ENCODE data around the gene KIAA0825.

Gene KIAA0825

GRCh38 chr5:94632024-94632423, 13.6 kb upstream of the KIAA0825 start:
- no peak overlapping the region for H3K27ac ChIP-seq (ENCODE audit: low read depth, low read length)
- H3K4me1 ChIP-seq (ENCODE audit: control insufficient read depth in 5 of 5, insufficient read depth in 5 of 5, low read length in 5 of 5): no peaks in the 10 kb centered on the region
- peaks cover 0 to 4% (median 0%) of the 10 kb centered on the region in 5 donors for H3K9me3 ChIP-seq (ENCODE audit: control insufficient read depth in 5 of 5, low read length in 5 of 5)
- H3K27me3 ChIP-seq (ENCODE audit: control insufficient read depth in 5 of 5, insufficient read depth in 4 of 5, low read length in 5 of 5): no peaks in the 10 kb centered on the region
- H3K9ac ChIP-seq (ENCODE audit: low read length in 5 of 5): no peak overlapping the region
- no peak overlapping the region for H3K4me3 ChIP-seq (ENCODE audit: low read depth in 1 of 5, low read length in 5 of 5)
- H3K36me3 ChIP-seq (ENCODE audit: control insufficient read depth in 5 of 5, insufficient read depth in 5 of 5, low read length in 5 of 5): peaks cover 3 to 30% (median 9%) of the 10 kb centered on the region in 5 donors

GRCh38 chr5:94627191-94627590, 8.8 kb upstream of the KIAA0825 start:
- Histone ChIP-seq H3K4me3 (ENCODE audit: low read depth in 1 of 5, low read length in 5 of 5) (no peak overlapping the region), H3K9ac (ENCODE audit: low read length in 5 of 5) (no peak overlapping the region), H3K9me3 (ENCODE audit: control insufficient read depth in 5 of 5, low read length in 5 of 5) (no peaks in the 10 kb centered on the region), H3K27me3 (ENCODE audit: control insufficient read depth in 5 of 5, insufficient read depth in 4 of 5, low read length in 5 of 5) (no peaks in the 10 kb centered on the region), H3K4me1 (ENCODE audit: control insufficient read depth in 5 of 5, insufficient read depth in 5 of 5, low read length in 5 of 5) (peaks cover 0 to 2% (median 0%) of the 10 kb centered on the region in 5 donors), H3K27ac (ENCODE audit: low read depth, low read length) (no peak overlapping the region), H3K36me3 (ENCODE audit: control insufficient read depth in 5 of 5, insufficient read depth in 5 of 5, low read length in 5 of 5) (peaks cover 3 to 17% (median 9%) of the 10 kb centered on the region in 5 donors)

GRCh38 chr5:94623877-94624276, 5.5 kb upstream of the KIAA0825 start:
- Histone ChIP-seq H3K9me3 (ENCODE audit: control insufficient read depth in 5 of 5, low read length in 5 of 5) (no peaks in the 10 kb centered on the region), H3K9ac (ENCODE audit: low read length in 5 of 5) (peak overlapping the region in 1 of 5 donors; percentile 21), H3K27me3 (ENCODE audit: control insufficient read depth in 5 of 5, insufficient read depth in 4 of 5, low read length in 5 of 5) (no peaks in the 10 kb centered on the region), H3K4me3 (ENCODE audit: low read depth in 1 of 5, low read length in 5 of 5) (no peak overlapping the region), H3K27ac (ENCODE audit: low read depth, low read length) (no peak overlapping the region), H3K4me1 (ENCODE audit: control insufficient read depth in 5 of 5, insufficient read depth in 5 of 5, low read length in 5 of 5) (peaks cover 0 to 10% (median 8%) of the 10 kb centered on the region in 5 donors), H3K36me3 (ENCODE audit: control insufficient read depth in 5 of 5, insufficient read depth in 5 of 5, low read length in 5 of 5) (peaks cover 0 to 2% (median 0%) of the 10 kb centered on the region in 5 donors)

GRCh38 chr5:94623011-94623410, 4.6 kb upstream of the KIAA0825 start:
- H3K27me3 ChIP-seq (ENCODE audit: control insufficient read depth in 5 of 5, insufficient read depth in 4 of 5, low read length in 5 of 5): no peaks in the 10 kb centered on the region
- no peaks in the 10 kb centered on the region for H3K36me3 ChIP-seq (ENCODE audit: control insufficient read depth in 5 of 5, insufficient read depth in 5 of 5, low read length in 5 of 5)
- no peak overlapping the region for H3K27ac ChIP-seq (ENCODE audit: low read depth, low read length)
- no peaks in the 10 kb centered on the region for H3K9me3 ChIP-seq (ENCODE audit: control insufficient read depth in 5 of 5, low read length in 5 of 5)
- H3K4me3 ChIP-seq (ENCODE audit: low read depth in 1 of 5, low read length in 5 of 5): no peak overlapping the region
- no peak overlapping the region for H3K9ac ChIP-seq (ENCODE audit: low read length in 5 of 5)
- H3K4me1 ChIP-seq (ENCODE audit: control insufficient read depth in 5 of 5, insufficient read depth in 5 of 5, low read length in 5 of 5): peaks cover 0 to 12% (median 8%) of the 10 kb centered on the region in 5 donors

GRCh38 chr5:94621763-94622162, 3.4 kb upstream of the KIAA0825 start:
- no peaks in the 10 kb centered on the region for H3K27me3 ChIP-seq (ENCODE audit: control insufficient read depth in 5 of 5, insufficient read depth in 4 of 5, low read length in 5 of 5)
- H3K4me3 ChIP-seq (ENCODE audit: low read depth in 1 of 5, low read length in 5 of 5): no peak overlapping the region
- H3K4me1 ChIP-seq (ENCODE audit: control insufficient read depth in 5 of 5, insufficient read depth in 5 of 5, low read length in 5 of 5): peaks cover 0 to 19% (median 16%) of the 10 kb centered on the region in 5 donors
- H3K36me3 ChIP-seq (ENCODE audit: control insufficient read depth in 5 of 5, insufficient read depth in 5 of 5, low read length in 5 of 5): no peaks in the 10 kb centered on the region
- H3K9ac ChIP-seq (ENCODE audit: low read length in 5 of 5): no peak overlapping the region
- H3K27ac ChIP-seq (ENCODE audit: low read depth, low read length): no peak overlapping the region
- H3K9me3 ChIP-seq (ENCODE audit: control insufficient read depth in 5 of 5, low read length in 5 of 5): no peaks in the 10 kb centered on the region

GRCh38 chr5:94620256-94620655, 1.9 kb upstream of the KIAA0825 start:
- H3K9ac ChIP-seq (ENCODE audit: low read length in 5 of 5): no peak overlapping the region
- H3K27me3 ChIP-seq (ENCODE audit: control insufficient read depth in 5 of 5, insufficient read depth in 4 of 5, low read length in 5 of 5): no peaks in the 10 kb centered on the region
- H3K27ac ChIP-seq (ENCODE audit: low read depth, low read length): no peak overlapping the region
- H3K9me3 ChIP-seq (ENCODE audit: control insufficient read depth in 5 of 5, low read length in 5 of 5): no peaks in the 10 kb centered on the region
- H3K4me1 ChIP-seq (ENCODE audit: control insufficient read depth in 5 of 5, insufficient read depth in 5 of 5, low read length in 5 of 5): peaks cover 0 to 19% (median 16%) of the 10 kb centered on the region in 5 donors
- no peak overlapping the region for H3K4me3 ChIP-seq (ENCODE audit: low read depth in 1 of 5, low read length in 5 of 5)
- no peaks in the 10 kb centered on the region for H3K36me3 ChIP-seq (ENCODE audit: control insufficient read depth in 5 of 5, insufficient read depth in 5 of 5, low read length in 5 of 5)

- H3K27me3 ChIP-seq (ENCODE audit: control insufficient read depth in 5 of 5, insufficient read depth in 4 of 5, low read length in 5 of 5): no peaks in the 10 kb centered on the region
- H3K4me1 ChIP-seq (ENCODE audit: control insufficient read depth in 5 of 5, insufficient read depth in 5 of 5, low read length in 5 of 5): peaks cover 0 to 19% (median 15%) of the 10 kb centered on the region in 5 donors
- peak overlapping the region; percentile 80 to 90 (median 85) for H3K9ac ChIP-seq (ENCODE audit: low read length in 5 of 5)
Measured at GRCh38 chr5:94618029-94618492, 343 bp downstream of the KIAA0825 start.

GRCh38 chr5:94615862-94616261, 2.5 kb downstream of the KIAA0825 start:
- Histone ChIP-seq H3K4me3 (ENCODE audit: low read depth in 1 of 5, low read length in 5 of 5) (no peak overlapping the region), H3K4me1 (ENCODE audit: control insufficient read depth in 5 of 5, insufficient read depth in 5 of 5, low read length in 5 of 5) (peaks cover 0 to 19% (median 15%) of the 10 kb centered on the region in 5 donors), H3K27ac (ENCODE audit: low read depth, low read length) (no peak overlapping the region), H3K9ac (ENCODE audit: low read length in 5 of 5) (no peak overlapping the region), H3K36me3 (ENCODE audit: control insufficient read depth in 5 of 5, insufficient read depth in 5 of 5, low read length in 5 of 5) (no peaks in the 10 kb centered on the region), H3K9me3 (ENCODE audit: control insufficient read depth in 5 of 5, low read length in 5 of 5) (no peaks in the 10 kb centered on the region), H3K27me3 (ENCODE audit: control insufficient read depth in 5 of 5, insufficient read depth in 4 of 5, low read length in 5 of 5) (no peaks in the 10 kb centered on the region)

More at GRCh38 chr5:94618029-94618492, 343 bp downstream of the KIAA0825 start:
- H3K9me3 ChIP-seq (ENCODE audit: control insufficient read depth in 5 of 5, low read length in 5 of 5): no peaks in the 10 kb centered on the region
- no peaks in the 10 kb centered on the region for H3K36me3 ChIP-seq (ENCODE audit: control insufficient read depth in 5 of 5, insufficient read depth in 5 of 5, low read length in 5 of 5)
- peak overlapping the region; percentile 81 for H3K27ac ChIP-seq (ENCODE audit: low read depth, low read length)
- peak overlapping the region; percentile 90 to 99 (median 99) for H3K4me3 ChIP-seq (ENCODE audit: low read depth in 1 of 5, low read length in 5 of 5)

- H3K27me3 ChIP-seq (ENCODE audit: control insufficient read depth in 5 of 5, insufficient read depth in 4 of 5, low read length in 5 of 5): no peaks in the 10 kb centered on the region
- no peak overlapping the region for H3K9ac ChIP-seq (ENCODE audit: low read length in 5 of 5)
- no peak overlapping the region for H3K27ac ChIP-seq (ENCODE audit: low read depth, low read length)
- no peaks in the 10 kb centered on the region for H3K36me3 ChIP-seq (ENCODE audit: control insufficient read depth in 5 of 5, insufficient read depth in 5 of 5, low read length in 5 of 5)
- no peak overlapping the region for H3K4me3 ChIP-seq (ENCODE audit: low read depth in 1 of 5, low read length in 5 of 5)
- H3K9me3 ChIP-seq (ENCODE audit: control insufficient read depth in 5 of 5, low read length in 5 of 5): no peaks in the 10 kb centered on the region
- peaks cover 0 to 14% (median 11%) of the 10 kb centered on the region in 5 donors for H3K4me1 ChIP-seq (ENCODE audit: control insufficient read depth in 5 of 5, insufficient read depth in 5 of 5, low read length in 5 of 5)
Measured at GRCh38 chr5:94614156-94614805, 4.1 kb downstream of the KIAA0825 start.

- H3K4me1 ChIP-seq (ENCODE audit: control insufficient read depth in 5 of 5, insufficient read depth in 5 of 5, low read length in 5 of 5): peaks cover 0 to 8% (median 6%) of the 10 kb centered on the region in 5 donors
- no peak overlapping the region for H3K4me3 ChIP-seq (ENCODE audit: low read depth in 1 of 5, low read length in 5 of 5)
- no peak overlapping the region for H3K9ac ChIP-seq (ENCODE audit: low read length in 5 of 5)
- no peaks in the 10 kb centered on the region for H3K9me3 ChIP-seq (ENCODE audit: control insufficient read depth in 5 of 5, low read length in 5 of 5)
- no peak overlapping the region for H3K27ac ChIP-seq (ENCODE audit: low read depth, low read length)
- no peaks in the 10 kb centered on the region for H3K36me3 ChIP-seq (ENCODE audit: control insufficient read depth in 5 of 5, insufficient read depth in 5 of 5, low read length in 5 of 5)
- H3K27me3 ChIP-seq (ENCODE audit: control insufficient read depth in 5 of 5, insufficient read depth in 4 of 5, low read length in 5 of 5): no peaks in the 10 kb centered on the region
Measured at GRCh38 chr5:94613583-94613982, 4.8 kb downstream of the KIAA0825 start.
